ENCODE measurements around the gene MRPL16. TPM values are rescaled to one million over a fixed set of nuclear protein-coding genes. Genes with fewer than 3 reads are reported as not detected.

The MRPL16 gene
- total and polyA plus RNA-seq, 2 of the 4 experiments (the other 2 are of a cell fraction), result 43.9 to 71.3 TPM

DNA sequence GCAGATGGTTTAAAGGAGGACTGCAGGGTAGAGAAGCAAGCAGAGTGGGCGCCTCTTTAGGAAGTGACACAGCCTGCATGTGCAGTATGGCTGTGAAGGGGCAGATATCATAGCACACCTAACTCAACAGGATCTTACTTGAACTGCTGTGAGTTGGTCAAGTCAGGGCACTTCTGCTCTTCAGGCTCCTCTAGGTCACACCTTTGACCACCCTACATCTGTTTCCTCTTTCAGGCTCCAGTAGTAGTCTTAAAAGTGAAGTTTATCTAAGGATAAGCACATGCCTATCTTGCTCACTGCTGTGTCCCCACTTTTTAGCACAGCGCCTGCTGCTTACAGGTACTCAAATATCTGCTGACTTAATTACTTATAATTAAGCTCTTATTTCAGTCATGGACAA is 6.5 kb downstream of the MRPL16 start:
- no CpG with 5 or more reads among the region's 2 CpGs for WGBS, 2 experiments (ENCODE audit: extremely low coverage in 2 of 2, insufficient read length in 1 of 2)
- BruUV-seq (replicated peaks), result no TSS peak
- H3K4ac ChIP-seq (ENCODE audit: low read depth, low read length), result no peak overlapping the region
- H3K36me3 ChIP-seq (ENCODE audit: control insufficient read depth, insufficient read depth, low read length), result peaks cover 12% of the 10 kb centered on the region
- H2BK20ac ChIP-seq (ENCODE audit: low read depth, low read length), result no peak overlapping the region
- no peaks in the 10 kb centered on the region for H3K4me1 ChIP-seq (ENCODE audit: control insufficient read depth, insufficient read depth, low read length)
- DNase-seq (no peak), ATAC-seq (ENCODE audit: low read depth) (no peak)
- no peak overlapping the region for H4K8ac ChIP-seq (ENCODE audit: low read depth in 2 of 2, low read length in 2 of 2)
- H4K20me1 ChIP-seq (ENCODE audit: insufficient read depth, low read length), result no peaks in the 10 kb centered on the region
- no peaks in the 10 kb centered on the region for H3K9me1 ChIP-seq (ENCODE audit: insufficient read depth, low read length)
- dilution Hi-C loops (cut with HindIII; ENCODE audit: low sequenced_read_pairs, unreplicated experiment) (no loop called here), intact Hi-C loops (cut with micrococcal nuclease) (loop anchor here (5.0 kb wide), 3 partner anchors 137 to 267 kb away; partner anchors contain the start of gene PATL1), in situ Hi-C loops (cut with MboI; ENCODE audit: low sequenced_read_pairs) (loop anchor here (5.0 to 10.0 kb wide), 2 partner anchors 47 to 249 kb away; partner anchors contain the start of gene STX3)
- H2BK5ac ChIP-seq (ENCODE audit: low read depth, low read length, poor library complexity, severe bottlenecking), result no peak overlapping the region
- H3K23ac ChIP-seq (ENCODE audit: low read depth, low read length), result no peak overlapping the region
- no peak overlapping the region for H4K91ac ChIP-seq (ENCODE audit: insufficient read depth, low read depth, low read length)
- no peak overlapping the region for H3K18ac ChIP-seq (ENCODE audit: low read depth, low read length)
- H3K14ac ChIP-seq (replicated peaks; ENCODE audit: low read depth, low read length), result no peak overlapping the region
- ChIA-PET POLR2A (ENCODE audit: unreplicated experiment) (no interaction called here), CTCF (no interaction called here)
- no peak overlapping the region for H2AFZ ChIP-seq (replicated peaks; ENCODE audit: low read length, poor library complexity)
- no peaks in the 10 kb centered on the region for H3K79me1 ChIP-seq (ENCODE audit: low read depth in 1 of 2, low read length in 2 of 2)
- H2AK9ac ChIP-seq (replicated peaks; ENCODE audit: low read depth, low read length, poor library complexity), result no peak overlapping the region
- TF ChIP-seq NFE2L2 (IDR thresholded peaks at IDR 0.05; ENCODE audit: low read depth, low read length) (no peak), CHD1 (IDR thresholded peaks at IDR 0.05; ENCODE audit: low read depth, low read length) (no peak), MXI1 (IDR thresholded peaks at IDR 0.05; ENCODE audit: borderline replicate concordance, low read depth, low read length) (no peak), RCOR1 (IDR thresholded peaks at IDR 0.05; ENCODE audit: insufficient replicate concordance, low read length) (no peak), MAZ (IDR thresholded peaks at IDR 0.05; ENCODE audit: borderline replicate concordance, low read depth, low read length) (no peak)
- TF ChIP-seq, protein P1, sequence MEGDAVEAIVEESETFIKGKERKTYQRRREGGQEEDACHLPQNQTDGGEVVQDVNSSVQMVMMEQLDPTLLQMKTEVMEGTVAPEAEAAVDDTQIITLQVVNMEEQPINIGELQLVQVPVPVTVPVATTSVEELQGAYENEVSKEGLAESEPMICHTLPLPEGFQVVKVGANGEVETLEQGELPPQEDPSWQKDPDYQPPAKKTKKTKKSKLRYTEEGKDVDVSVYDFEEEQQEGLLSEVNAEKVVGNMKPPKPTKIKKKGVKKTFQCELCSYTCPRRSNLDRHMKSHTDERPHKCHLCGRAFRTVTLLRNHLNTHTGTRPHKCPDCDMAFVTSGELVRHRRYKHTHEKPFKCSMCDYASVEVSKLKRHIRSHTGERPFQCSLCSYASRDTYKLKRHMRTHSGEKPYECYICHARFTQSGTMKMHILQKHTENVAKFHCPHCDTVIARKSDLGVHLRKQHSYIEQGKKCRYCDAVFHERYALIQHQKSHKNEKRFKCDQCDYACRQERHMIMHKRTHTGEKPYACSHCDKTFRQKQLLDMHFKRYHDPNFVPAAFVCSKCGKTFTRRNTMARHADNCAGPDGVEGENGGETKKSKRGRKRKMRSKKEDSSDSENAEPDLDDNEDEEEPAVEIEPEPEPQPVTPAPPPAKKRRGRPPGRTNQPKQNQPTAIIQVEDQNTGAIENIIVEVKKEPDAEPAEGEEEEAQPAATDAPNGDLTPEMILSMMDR (conservative IDR thresholded peaks at IDR 0.05; ENCODE audit: low read depth, low read length), result no peak
- TF ChIP-seq, protein P2, sequence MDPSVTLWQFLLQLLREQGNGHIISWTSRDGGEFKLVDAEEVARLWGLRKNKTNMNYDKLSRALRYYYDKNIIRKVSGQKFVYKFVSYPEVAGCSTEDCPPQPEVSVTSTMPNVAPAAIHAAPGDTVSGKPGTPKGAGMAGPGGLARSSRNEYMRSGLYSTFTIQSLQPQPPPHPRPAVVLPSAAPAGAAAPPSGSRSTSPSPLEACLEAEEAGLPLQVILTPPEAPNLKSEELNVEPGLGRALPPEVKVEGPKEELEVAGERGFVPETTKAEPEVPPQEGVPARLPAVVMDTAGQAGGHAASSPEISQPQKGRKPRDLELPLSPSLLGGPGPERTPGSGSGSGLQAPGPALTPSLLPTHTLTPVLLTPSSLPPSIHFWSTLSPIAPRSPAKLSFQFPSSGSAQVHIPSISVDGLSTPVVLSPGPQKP (IDR thresholded peaks at IDR 0.05; ENCODE audit: borderline replicate concordance, low read depth, low read length), result no peak
- no peak overlapping the region for H3K4me3 ChIP-seq (ENCODE audit: insufficient read depth, low read depth, low read length)
- no peak overlapping the region for H2BK15ac ChIP-seq (ENCODE audit: low read depth, low read length)
- H2AK5ac ChIP-seq (ENCODE audit: low read depth, low read length), result no peak overlapping the region
- no peaks in the 10 kb centered on the region for H3K9me3 ChIP-seq (ENCODE audit: control insufficient read depth, insufficient read depth, low read length)
- no peak overlapping the region for H3K27ac ChIP-seq (ENCODE audit: insufficient read depth, low read length)
- no peaks in the 10 kb centered on the region for H3K27me3 ChIP-seq (ENCODE audit: control insufficient read depth, insufficient read depth, low read length)
- H3K4me2 ChIP-seq (ENCODE audit: low read depth, low read length), result no peak overlapping the region
- no peak overlapping the region for H3K9ac ChIP-seq (ENCODE audit: low read depth, low read length)
- no peak overlapping the region for H3K56ac ChIP-seq (ENCODE audit: extremely low read depth, insufficient read depth, low read length)
- no peak overlapping the region for H2BK120ac ChIP-seq (ENCODE audit: low read depth, low read length)
- no peak overlapping the region for H4K5ac ChIP-seq (ENCODE audit: low read depth, low read length)

Data from IMR-90 (cell line).